Thyroid gland (tissue), 4 donors: Measurements from ENCODE around the gene LRP3. TPM values are rescaled to one million over a fixed set of nuclear protein-coding genes. Genes with fewer than 3 reads are reported as not detected.
"Not testable (repeated sequence)": the region's sequence is repeated elsewhere in the genome, so short reads cannot be mapped to it uniquely, and the experiment has no call there.

ENCODE experiments used
- DNase-seq, 2 donors: peaks; one replicate each; pipeline ENCODE4 v3.0.0-alpha.2; 2019
- H3K27ac ChIP-seq, 3 donors: fragments of 200-600 bp; sonication (generic); 1 replicate in 2 of 3; 2 replicates in 1 of 3; pipeline ENCODE4 v1.5.1; 2016 to 2019; ENCODE audit warnings: mild to moderate bottlenecking in 1 of 3, moderate library complexity in 1 of 3
- H3K27me3 ChIP-seq: fragments of 200-600 bp; sonication (generic); one replicate; pipeline ENCODE4 v1.5.1; 2019
- H3K36me3 ChIP-seq, 2 donors: fragments of 200-600 bp; sonication (generic); one replicate each; pipeline ENCODE4 v1.5.1; 2016 to 2019
- H3K4me1 ChIP-seq, 2 donors: fragments of 200-600 bp; sonication (generic); one replicate each; pipeline ENCODE4 v1.5.1; 2017 to 2019
- H3K4me3 ChIP-seq, 3 donors: fragments of 200-600 bp; sonication (generic); replicated peaks in 1 of 3; 1 replicate in 2 of 3; 2 replicates in 1 of 3; pipeline ENCODE4 v1.5.1; 2016; ENCODE audit warnings: mild to moderate bottlenecking in 1 of 3
- H3K9me3 ChIP-seq: fragments of 200-600 bp; sonication (generic); one replicate; pipeline ENCODE4 v1.5.1; 2017
- CTCF ChIP-seq, 6 experiments: fragments of 200-600 bp in 3 of 6; fragments of 450-650 bp in 3 of 6; sonication (generic) in 3 of 6; IDR thresholded peaks; one replicate each; pipeline ENCODE4 v1.5.1; 2016 to 2019; ENCODE audit warnings: antibody characterized with exemption in 6 of 6, mild to moderate bottlenecking in 2 of 6, inconsistent platforms in 1 of 6, moderate library complexity in 1 of 6
- POLR2A ChIP-seq, 2 donors: fragments of 450-650 bp; IDR thresholded peaks; one replicate each; pipeline ENCODE4 v1.6.1; 2017; ENCODE audit warnings: antibody characterized with exemption in 2 of 2, mild to moderate bottlenecking in 2 of 2, moderate library complexity in 1 of 2
- WGBS, 2 donors: methylation state at CpG; one replicate each; pipeline ENCODE4 v1.1.5; 2017; 5-methylcytosine and 5-hydroxymethylcytosine counted together
- intact Hi-C: fragments of 100-400 bp; cut with DNase I; formaldehyde crosslinking; loops from one replicate; pipeline ENCODE4 v1.15.1; 2023
- total RNA-seq, 4 donors: library from RNA; depleted of rRNA; stranded (reverse); fragments of >200 nt; gene quantifications; one replicate each; pipeline ENCODE4 v1.2.3, GENCODE V29; 2016

Gene LRP3
- total RNA-seq, 4 donors from 2014 or later: 33.3 to 49.9 (median 39.0) TPM

GRCh38 chr19:33208371-33208895, 14.3 kb downstream of the LRP3 start:
- Histone ChIP-seq H3K27me3 (no peaks in the 10 kb centered on the region), H3K4me3 (no peak overlapping the region), H3K9me3 (no peaks in the 10 kb centered on the region), H3K4me1 (no peaks in the 10 kb centered on the region), H3K36me3 (peaks cover 7% of the 10 kb centered on the region in 2 donors), H3K27ac (no peak overlapping the region)
- intact Hi-C loops: no loop called here
- DNase-seq: no peak
- no peak for TF ChIP-seq CTCF (IDR thresholded peaks at IDR 0.05)
- no peak for TF ChIP-seq POLR2A (IDR thresholded peaks at IDR 0.05)
- WGBS, 2 donors: 72 to 78% methylated on average over 4 to 8 of the region's 11 CpGs

- H3K27ac ChIP-seq: no peak overlapping the region
- DNase-seq: no peak
- H3K9me3 ChIP-seq: no peaks in the 10 kb centered on the region
- peaks cover 7% of the 10 kb centered on the region in 2 donors for H3K36me3 ChIP-seq
- H3K27me3 ChIP-seq: no peaks in the 10 kb centered on the region
- no peak overlapping the region for H3K4me3 ChIP-seq
- WGBS, 2 donors: 84 to 88% methylated on average over 17 to 20 of the region's 24 CpGs
- TF ChIP-seq CTCF (IDR thresholded peaks at IDR 0.05) (no peak), POLR2A (IDR thresholded peaks at IDR 0.05) (no peak)
- H3K4me1 ChIP-seq: no peaks in the 10 kb centered on the region
- intact Hi-C loops: no loop called here
These were observed 15.0 kb downstream of the LRP3 start for GRCh38 chr19:33208904-33209849.

GRCh38 chr19:33209850-33210230, 15.7 kb downstream of the LRP3 start:
- H3K9me3 ChIP-seq, H3K4me3 ChIP-seq, H3K27me3 ChIP-seq, intact Hi-C loops, H3K27ac ChIP-seq, H3K36me3 ChIP-seq, H3K4me1 ChIP-seq, DNase-seq: not testable (repeated sequence)
- WGBS, 2 donors: 94 to 98% methylated on average over 7 of the region's 7 CpGs

GRCh38 chr19:33210266-33210940, 16.3 kb downstream of the LRP3 start:
- DNase-seq: no peak
- Histone ChIP-seq H3K36me3 (peaks cover 7% of the 10 kb centered on the region in 2 donors), H3K4me1 (no peaks in the 10 kb centered on the region), H3K4me3 (no peak overlapping the region), H3K27me3 (no peaks in the 10 kb centered on the region), H3K9me3 (no peaks in the 10 kb centered on the region), H3K27ac (no peak overlapping the region)
- 84 to 95% methylated on average over 10 to 15 of the region's 22 CpGs for WGBS, 2 donors
- intact Hi-C loops: no loop called here
- TF ChIP-seq POLR2A (IDR thresholded peaks at IDR 0.05): no peak

- H3K27ac ChIP-seq: no peak overlapping the region
- peaks cover 0 to 3% of the 10 kb centered on the region in 2 donors for H3K36me3 ChIP-seq
- H3K27me3 ChIP-seq: no peaks in the 10 kb centered on the region
- H3K4me1 ChIP-seq: no peaks in the 10 kb centered on the region
- H3K9me3 ChIP-seq: no peaks in the 10 kb centered on the region
- WGBS, 2 donors: 83 to 88% methylated on average over 7 to 10 of the region's 17 CpGs
- intact Hi-C loops: no loop called here
- H3K4me3 ChIP-seq: no peak overlapping the region
- TF ChIP-seq CTCF (IDR thresholded peaks at IDR 0.05) (no peak), POLR2A (IDR thresholded peaks at IDR 0.05) (no peak)
- no peak for DNase-seq
These were observed 17.8 kb downstream of the LRP3 start for GRCh38 chr19:33211794-33212435.
